ENCODE measurements around the gene POMP. TPM values are rescaled to one million over a fixed set of nuclear protein-coding genes. Genes with fewer than 3 reads are reported as not detected.

Gene POMP
- total and polyA plus RNA-seq, 12 donors, result 69.1 to 134 (median 101) TPM

- H3K4me3 ChIP-seq, result peak overlapping the region in 2 of 10 donors; percentile 14 to 22
- intact Hi-C loops (cut with DNase I), result loop anchor here in 9 of 10 donors (2.0 to 10.0 kb wide), 10 partner anchors 103 to 315 kb away; partner anchors contain the start of gene FLT1 (in 1 of the 9)
- ATAC-seq (peak in 5 of 8 donors; percentile 32 to 83 (median 64)), DNase-seq (peak in 1 of 2 donors; percentile 25)
- peaks cover 0 to 43% (median 20%) of the 10 kb centered on the region in 9 donors for H3K4me1 ChIP-seq
- H3K27me3 ChIP-seq, result peaks cover 0 to 4% (median 0%) of the 10 kb centered on the region in 7 donors
- H3K36me3 ChIP-seq, result no peaks in the 10 kb centered on the region
- 40 to 49% methylated on average over 3 of the region's 3 CpGs for WGBS, 2 donors
- peak overlapping the region in 9 of 10 donors; percentile 10 to 63 (median 41) for H3K27ac ChIP-seq
- TF ChIP-seq CTCF (IDR thresholded peaks at IDR 0.05), result no peak
- no peaks in the 10 kb centered on the region for H3K9me3 ChIP-seq
Measured at GRCh38 chr13:28637714-28638355, 21.1 kb upstream of the POMP start.

GRCh38 chr13:28638756-28639155, 20.2 kb upstream of the POMP start:
- intact Hi-C loops (cut with DNase I), result loop anchor here in 7 of 10 donors (2.0 to 10.0 kb wide), 7 partner anchors 104 to 311 kb away; partner anchors contain the start of gene FLT1 (in 1 of the 7)
- no peak for TF ChIP-seq CTCF (IDR thresholded peaks at IDR 0.05)
- no peaks in the 10 kb centered on the region for H3K36me3 ChIP-seq
- H3K27ac ChIP-seq, result peak overlapping the region in 4 of 10 donors; percentile 11 to 63 (median 38)
- ATAC-seq, result no peak
- peaks cover 0 to 4% (median 0%) of the 10 kb centered on the region in 7 donors for H3K27me3 ChIP-seq
- 86 to 89% methylated on average over 3 of the region's 3 CpGs for WGBS, 2 donors
- peaks cover 0 to 43% (median 20%) of the 10 kb centered on the region in 9 donors for H3K4me1 ChIP-seq
- no peak for DNase-seq
- no peak overlapping the region for H3K4me3 ChIP-seq
- H3K9me3 ChIP-seq, result no peaks in the 10 kb centered on the region

- ATAC-seq (peak; percentile 39 to 87 (median 72)), DNase-seq (peak in 1 of 2 donors; percentile 28)
- Histone ChIP-seq H3K27ac (peak overlapping the region; percentile 7 to 83 (median 62)), H3K9me3 (no peaks in the 10 kb centered on the region), H3K36me3 (no peaks in the 10 kb centered on the region), H3K4me3 (no peak overlapping the region), H3K27me3 (peaks cover 0 to 4% (median 0%) of the 10 kb centered on the region in 7 donors), H3K4me1 (peaks cover 0 to 42% (median 20%) of the 10 kb centered on the region in 9 donors)
- no peak for TF ChIP-seq CTCF (IDR thresholded peaks at IDR 0.05)
- 51 to 58% methylated on average over 12 of the region's 12 CpGs for WGBS, 2 donors
- intact Hi-C loops (cut with DNase I), result loop anchor here in 1 of 10 donors (2.0 kb wide), 1 partner anchor 18 kb away; the partner anchor contains the start of gene POMP
Measured at GRCh38 chr13:28640861-28641599, 17.9 kb upstream of the POMP start.

GRCh38 chr13:28641600-28641926, 17.4 kb upstream of the POMP start:
- ATAC-seq (peak in 1 of 8 donors; percentile 5), DNase-seq (no peak)
- no peak for TF ChIP-seq CTCF (IDR thresholded peaks at IDR 0.05)
- intact Hi-C loops (cut with DNase I), result loop anchor here in 1 of 10 donors (2.0 kb wide), 1 partner anchor 17 kb away; the partner anchor contains the start of gene POMP
- Histone ChIP-seq H3K27ac (peak overlapping the region; percentile 7 to 83 (median 62)), H3K36me3 (no peaks in the 10 kb centered on the region), H3K27me3 (peaks cover 0 to 4% (median 0%) of the 10 kb centered on the region in 7 donors), H3K4me3 (no peak overlapping the region), H3K9me3 (no peaks in the 10 kb centered on the region), H3K4me1 (peaks cover 0 to 37% (median 20%) of the 10 kb centered on the region in 9 donors)
- 67 to 73% methylated on average over 3 of the region's 3 CpGs for WGBS, 2 donors

Data from heart right ventricle (tissue), 16 donors.